ENCODE measurements around the gene RNU1-2.
"Not testable (repeated sequence)": the region's sequence is repeated elsewhere in the genome, so short reads cannot be mapped to it uniquely, and the experiment has no call there.

The RNU1-2 gene

GRCh38 chr1:16911851-16912721, 16.3 kb downstream of the RNU1-2 start:
- DNase-seq: not testable (repeated sequence)

GRCh38 chr1:16912742-16913141, 17.0 kb downstream of the RNU1-2 start:
- not testable (repeated sequence) for DNase-seq

GRCh38 chr1:16913181-16913832, 17.5 kb downstream of the RNU1-2 start:
- no peak for DNase-seq

- DNase-seq: peak; percentile 91
These were observed 18.3 kb downstream of the RNU1-2 start for GRCh38 chr1:16913833-16914662.

- not testable (repeated sequence) for DNase-seq
These were observed 19.3 kb downstream of the RNU1-2 start for GRCh38 chr1:16914928-16915626.

- peak; percentile 72 for DNase-seq
These were observed 19.8 kb downstream of the RNU1-2 start for GRCh38 chr1:16915627-16915973.

GRCh38 chr1:16916036-16916880, 20.5 kb downstream of the RNU1-2 start:
- not testable (repeated sequence) for DNase-seq

GRCh38 chr1:16918371-16918770, 22.6 kb downstream of the RNU1-2 start:
- DNase-seq: no peak

- DNase-seq: not testable (repeated sequence)
These were observed 23.3 kb downstream of the RNU1-2 start for GRCh38 chr1:16918936-16919665.

- DNase-seq: no peak
These were observed 25.2 kb downstream of the RNU1-2 start for GRCh38 chr1:16920951-16921350.

GRCh38 chr1:16921391-16922185, 25.8 kb downstream of the RNU1-2 start, which contains the start of gene CROCC:
Gene CROCC, plus strand, starts transcription at chr1:16921931. Its CDS starts 88 bp downstream, at chr1:16922019.
- DNase-seq: peak; percentile 52

GRCh38 chr1:16922466-16922865, 26.7 kb downstream of the RNU1-2 start:
- no peak for DNase-seq

GRCh38 chr1:16922885-16923431, 27.2 kb downstream of the RNU1-2 start:
- DNase-seq: no peak

GRCh38 chr1:16924216-16924918, 28.6 kb downstream of the RNU1-2 start:
- no peak for DNase-seq

- DNase-seq: no peak
These were observed 29.2 kb downstream of the RNU1-2 start for GRCh38 chr1:16924919-16925477.

- DNase-seq: no peak
These were observed 30.1 kb downstream of the RNU1-2 start for GRCh38 chr1:16925635-16926490.

GRCh38 chr1:16926491-16927073, 30.8 kb downstream of the RNU1-2 start:
- DNase-seq: no peak

All from OCI-M1 (cell line).